ENCODE results near the gene RNU6-8. TPM values are rescaled to one million over a fixed set of nuclear protein-coding genes. Genes with fewer than 3 reads are reported as not detected.

Gene RNU6-8
- total and polyA plus RNA-seq, 4 donors, result not detected

GRCh38 chr14:32211068-32211404 lies 8.0 kb upstream of the RNU6-8 start:
- Histone ChIP-seq H3K27ac (ENCODE audit: low read depth in 1 of 2, low read length in 2 of 2) (no peak overlapping the region), H3K4me3 (ENCODE audit: low read length in 2 of 2) (no peak overlapping the region), H3K27me3 (ENCODE audit: control insufficient read depth in 1 of 2, insufficient read depth in 2 of 2, low read length in 1 of 2) (no peaks in the 10 kb centered on the region), H3K4me1 (ENCODE audit: control insufficient read depth in 1 of 2, insufficient read depth in 2 of 2, low read length in 2 of 2) (peaks cover 0 to 2% of the 10 kb centered on the region in 2 donors), H3K36me3 (ENCODE audit: control insufficient read depth in 1 of 2, insufficient read depth in 2 of 2, low read length in 1 of 2) (no peaks in the 10 kb centered on the region), H3K9me3 (ENCODE audit: control insufficient read depth, low read length) (no peaks in the 10 kb centered on the region)
- 97 to 98% methylated on average over 3 of the region's 3 CpGs for WGBS, 2 donors
- DNase-seq (no peak), ATAC-seq (ENCODE audit: low FRiP score) (no peak)
- intact Hi-C loops (cut with DNase I), result no loop called here

- H3K4me1 ChIP-seq (ENCODE audit: control insufficient read depth in 1 of 2, insufficient read depth in 2 of 2, low read length in 2 of 2), result peaks cover 0 to 2% of the 10 kb centered on the region in 2 donors
- DNase-seq, result no peak
- ATAC-seq (ENCODE audit: low FRiP score), result no peak
- intact Hi-C loops (cut with DNase I), result no loop called here
- H3K27ac ChIP-seq (ENCODE audit: low read depth in 1 of 2, low read length in 2 of 2), result no peak overlapping the region
- H3K9me3 ChIP-seq (ENCODE audit: control insufficient read depth, low read length), result no peaks in the 10 kb centered on the region
- no peaks in the 10 kb centered on the region for H3K27me3 ChIP-seq (ENCODE audit: control insufficient read depth in 1 of 2, insufficient read depth in 2 of 2, low read length in 1 of 2)
- no peaks in the 10 kb centered on the region for H3K36me3 ChIP-seq (ENCODE audit: control insufficient read depth in 1 of 2, insufficient read depth in 2 of 2, low read length in 1 of 2)
- H3K4me3 ChIP-seq (ENCODE audit: low read length in 2 of 2), result no peak overlapping the region
Observed at GRCh38 chr14:32209471-32209870, 6.4 kb upstream of the RNU6-8 start.

GRCh38 chr14:32208490-32208889 lies 5.4 kb upstream of the RNU6-8 start:
- no peaks in the 10 kb centered on the region for H3K27me3 ChIP-seq (ENCODE audit: control insufficient read depth in 1 of 2, insufficient read depth in 2 of 2, low read length in 1 of 2)
- WGBS, 2 donors, result 26 to 42% methylated on average over 3 of the region's 3 CpGs
- ATAC-seq (ENCODE audit: low FRiP score), result no peak
- H3K9me3 ChIP-seq (ENCODE audit: control insufficient read depth, low read length), result no peaks in the 10 kb centered on the region
- H3K4me3 ChIP-seq (ENCODE audit: low read length in 2 of 2), result no peak overlapping the region
- peaks cover 0 to 2% of the 10 kb centered on the region in 2 donors for H3K4me1 ChIP-seq (ENCODE audit: control insufficient read depth in 1 of 2, insufficient read depth in 2 of 2, low read length in 2 of 2)
- no peak overlapping the region for H3K27ac ChIP-seq (ENCODE audit: low read depth in 1 of 2, low read length in 2 of 2)
- no peaks in the 10 kb centered on the region for H3K36me3 ChIP-seq (ENCODE audit: control insufficient read depth in 1 of 2, insufficient read depth in 2 of 2, low read length in 1 of 2)
- no peak for DNase-seq
- intact Hi-C loops (cut with DNase I), result no loop called here

GRCh38 chr14:32206552-32206951 lies 3.5 kb upstream of the RNU6-8 start:
- ATAC-seq (ENCODE audit: low FRiP score), result no peak
- Histone ChIP-seq H3K4me1 (ENCODE audit: control insufficient read depth in 1 of 2, insufficient read depth in 2 of 2, low read length in 2 of 2) (peaks cover 0 to 2% of the 10 kb centered on the region in 2 donors), H3K36me3 (ENCODE audit: control insufficient read depth in 1 of 2, insufficient read depth in 2 of 2, low read length in 1 of 2) (no peaks in the 10 kb centered on the region), H3K4me3 (ENCODE audit: low read length in 2 of 2) (no peak overlapping the region), H3K27me3 (ENCODE audit: control insufficient read depth in 1 of 2, insufficient read depth in 2 of 2, low read length in 1 of 2) (no peaks in the 10 kb centered on the region), H3K9me3 (ENCODE audit: control insufficient read depth, low read length) (no peaks in the 10 kb centered on the region), H3K27ac (ENCODE audit: low read depth in 1 of 2, low read length in 2 of 2) (no peak overlapping the region)
- intact Hi-C loops (cut with DNase I), result no loop called here
- no peak for DNase-seq
- WGBS, 2 donors, result 70 to 74% methylated on average over 2 of the region's 2 CpGs

- ATAC-seq (ENCODE audit: low FRiP score), result no peak
- 75 to 76% methylated on average over 4 of the region's 4 CpGs for WGBS, 2 donors
- no peak for DNase-seq
- Histone ChIP-seq H3K9me3 (ENCODE audit: control insufficient read depth, low read length) (no peaks in the 10 kb centered on the region), H3K27me3 (ENCODE audit: control insufficient read depth in 1 of 2, insufficient read depth in 2 of 2, low read length in 1 of 2) (no peaks in the 10 kb centered on the region), H3K4me1 (ENCODE audit: control insufficient read depth in 1 of 2, insufficient read depth in 2 of 2, low read length in 2 of 2) (peaks cover 0 to 2% of the 10 kb centered on the region in 2 donors), H3K36me3 (ENCODE audit: control insufficient read depth in 1 of 2, insufficient read depth in 2 of 2, low read length in 1 of 2) (no peaks in the 10 kb centered on the region), H3K27ac (ENCODE audit: low read depth in 1 of 2, low read length in 2 of 2) (no peak overlapping the region), H3K4me3 (ENCODE audit: low read length in 2 of 2) (no peak overlapping the region)
- intact Hi-C loops (cut with DNase I), result no loop called here
Observed at GRCh38 chr14:32205984-32206383, 2.9 kb upstream of the RNU6-8 start.

GRCh38 chr14:32205554-32205953 lies 2.5 kb upstream of the RNU6-8 start:
- 93 to 96% methylated on average over 3 of the region's 3 CpGs for WGBS, 2 donors
- Histone ChIP-seq H3K27me3 (ENCODE audit: control insufficient read depth in 1 of 2, insufficient read depth in 2 of 2, low read length in 1 of 2) (no peaks in the 10 kb centered on the region), H3K9me3 (ENCODE audit: control insufficient read depth, low read length) (no peaks in the 10 kb centered on the region), H3K27ac (ENCODE audit: low read depth in 1 of 2, low read length in 2 of 2) (no peak overlapping the region), H3K36me3 (ENCODE audit: control insufficient read depth in 1 of 2, insufficient read depth in 2 of 2, low read length in 1 of 2) (no peaks in the 10 kb centered on the region), H3K4me3 (ENCODE audit: low read length in 2 of 2) (no peak overlapping the region), H3K4me1 (ENCODE audit: control insufficient read depth in 1 of 2, insufficient read depth in 2 of 2, low read length in 2 of 2) (peaks cover 0 to 2% of the 10 kb centered on the region in 2 donors)
- intact Hi-C loops (cut with DNase I), result no loop called here
- no peak for ATAC-seq (ENCODE audit: low FRiP score)
- DNase-seq, result no peak

GRCh38 chr14:32203928-32204357 lies 874 bp upstream of the RNU6-8 start:
- no peak overlapping the region for H3K27ac ChIP-seq (ENCODE audit: low read depth in 1 of 2, low read length in 2 of 2)
- H3K27me3 ChIP-seq (ENCODE audit: control insufficient read depth in 1 of 2, insufficient read depth in 2 of 2, low read length in 1 of 2), result no peaks in the 10 kb centered on the region
- ATAC-seq (ENCODE audit: low FRiP score) (no peak), DNase-seq (no peak)
- H3K4me3 ChIP-seq (ENCODE audit: low read length in 2 of 2), result peak overlapping the region; percentile 43 to 62
- 2 to 4% methylated on average over 14 of the region's 14 CpGs for WGBS, 2 donors
- no peaks in the 10 kb centered on the region for H3K36me3 ChIP-seq (ENCODE audit: control insufficient read depth in 1 of 2, insufficient read depth in 2 of 2, low read length in 1 of 2)
- intact Hi-C loops (cut with DNase I), result loop anchor here (2.0 to 5.0 kb wide), 3 partner anchors 48 to 127 kb away; partner anchors contain the start of gene ARHGAP5 (in 2 of the 2)
- H3K4me1 ChIP-seq (ENCODE audit: control insufficient read depth in 1 of 2, insufficient read depth in 2 of 2, low read length in 2 of 2), result peaks cover 0 to 2% of the 10 kb centered on the region in 2 donors
- H3K9me3 ChIP-seq (ENCODE audit: control insufficient read depth, low read length), result no peaks in the 10 kb centered on the region

- Histone ChIP-seq H3K27ac (ENCODE audit: low read depth in 1 of 2, low read length in 2 of 2) (peak overlapping the region; percentile 19 to 61), H3K27me3 (ENCODE audit: control insufficient read depth in 1 of 2, insufficient read depth in 2 of 2, low read length in 1 of 2) (no peaks in the 10 kb centered on the region), H3K36me3 (ENCODE audit: control insufficient read depth in 1 of 2, insufficient read depth in 2 of 2, low read length in 1 of 2) (no peaks in the 10 kb centered on the region), H3K9me3 (ENCODE audit: control insufficient read depth, low read length) (no peaks in the 10 kb centered on the region), H3K4me3 (ENCODE audit: low read length in 2 of 2) (peak overlapping the region; percentile 36 to 88), H3K4me1 (ENCODE audit: control insufficient read depth in 1 of 2, insufficient read depth in 2 of 2, low read length in 2 of 2) (peaks cover 0 to 2% of the 10 kb centered on the region in 2 donors)
- DNase-seq, result no peak
- 1% methylated on average over 8 of the region's 8 CpGs for whole genome bisulfite sequencing, 2 donors
- intact Hi-C loops (cut with DNase I), result loop anchor here (2.0 to 5.0 kb wide), 3 partner anchors 50 to 126 kb away; partner anchors contain the start of gene ARHGAP5 (in 2 of the 2)
- ATAC-seq (ENCODE audit: low FRiP score), result no peak
Observed at GRCh38 chr14:32202491-32202997, 525 bp downstream of the RNU6-8 start.

- DNase-seq (peak; percentile 50 to 71), ATAC-seq (ENCODE audit: low FRiP score) (peak; percentile 50)
- no peaks in the 10 kb centered on the region for H3K27me3 ChIP-seq (ENCODE audit: control insufficient read depth in 1 of 2, insufficient read depth in 2 of 2, low read length in 1 of 2)
- 0 to 1% methylated on average over 40 of the region's 40 CpGs for WGBS, 2 donors
- intact Hi-C loops (cut with DNase I), result loop anchor here (2.0 to 5.0 kb wide), 3 partner anchors 50 to 125 kb away; partner anchors contain the start of gene ARHGAP5 (in 2 of the 2)
- H3K36me3 ChIP-seq (ENCODE audit: control insufficient read depth in 1 of 2, insufficient read depth in 2 of 2, low read length in 1 of 2), result no peaks in the 10 kb centered on the region
- H3K9me3 ChIP-seq (ENCODE audit: control insufficient read depth, low read length), result no peaks in the 10 kb centered on the region
- peaks cover 0 to 2% of the 10 kb centered on the region in 2 donors for H3K4me1 ChIP-seq (ENCODE audit: control insufficient read depth in 1 of 2, insufficient read depth in 2 of 2, low read length in 2 of 2)
- H3K4me3 ChIP-seq (ENCODE audit: low read length in 2 of 2), result peak within 1 kb of the TSS; percentile 36 to 88
- H3K27ac ChIP-seq (ENCODE audit: low read depth in 1 of 2, low read length in 2 of 2), result peak within 1 kb of the TSS; percentile 19 to 61
Observed at GRCh38 chr14:32201816-32202490, 1.1 kb downstream of the RNU6-8 start, which contains the start of gene RNU6-7. TSS of gene RNU6-7 (plus strand) at chr14:32202045.

Data from aorta (tissue), 5 donors.